GM13977 (cell line): ENCODE measurements around the gene SPEM1.

Experiments
- DNase-seq: peaks from one replicate; pipeline ENCODE4 v3.0.0; 2012; ENCODE audit warnings: low spot score
- in situ Hi-C: fragments of 300-500 bp; cut with MboI; formaldehyde crosslinking; loops from one replicate; pipeline ENCODE4 v1.12.0; 2022; ENCODE audit warnings: low sequenced_read_pairs, low pct_unique_long_range_greater_than_20kb, mixed read lengths, inconsistent platforms; ENCODE audit not compliant: unreplicated experiment
- TF ChIP-seq, protein P1 (sequence below): IDR thresholded peaks from 2 replicates; pipeline ENCODE4 v1.5.1; 2012; ENCODE audit warnings: mild to moderate bottlenecking, control low read depth; ENCODE audit not compliant: insufficient read depth; ENCODE audit errors: extremely low read depth, missing control alignments

The SPEM1 gene

DNA sequence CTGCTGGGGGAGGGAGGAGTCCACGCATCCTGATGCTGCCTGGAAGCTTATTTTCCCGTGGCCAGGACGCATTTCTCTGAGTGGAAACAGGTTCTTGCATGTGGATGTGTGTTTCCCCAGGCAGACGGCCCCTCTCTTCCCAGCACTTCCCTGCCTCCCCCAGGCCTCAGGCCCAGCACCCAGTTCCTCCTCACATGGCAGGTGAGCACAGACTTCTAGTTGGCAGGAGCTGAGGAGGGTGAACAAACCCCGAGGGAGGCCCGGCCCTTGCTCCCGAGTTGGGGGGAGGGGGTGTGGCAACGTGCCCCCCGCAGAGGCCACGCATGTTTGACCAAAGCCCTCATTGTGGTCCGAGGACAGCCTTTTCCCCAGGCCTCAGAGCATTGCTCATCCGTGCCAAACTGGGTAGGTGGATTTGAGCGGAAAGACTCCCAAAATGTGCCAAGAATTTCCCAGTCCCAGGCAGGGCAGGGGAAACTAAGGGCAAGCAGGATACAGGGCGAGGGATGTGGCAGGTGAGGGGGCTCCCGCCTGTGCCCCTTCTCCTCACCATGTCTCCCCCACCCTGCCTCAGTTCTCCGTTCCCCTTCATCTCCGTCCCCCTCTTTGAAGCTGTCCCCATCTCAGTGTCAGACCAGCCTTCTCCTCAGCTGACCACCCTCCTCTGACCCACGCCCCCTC, 1.5 kb upstream of the SPEM1 start:
- no peak for DNase-seq
- in situ Hi-C loops, result no loop called here
- TF ChIP-seq, protein P1, sequence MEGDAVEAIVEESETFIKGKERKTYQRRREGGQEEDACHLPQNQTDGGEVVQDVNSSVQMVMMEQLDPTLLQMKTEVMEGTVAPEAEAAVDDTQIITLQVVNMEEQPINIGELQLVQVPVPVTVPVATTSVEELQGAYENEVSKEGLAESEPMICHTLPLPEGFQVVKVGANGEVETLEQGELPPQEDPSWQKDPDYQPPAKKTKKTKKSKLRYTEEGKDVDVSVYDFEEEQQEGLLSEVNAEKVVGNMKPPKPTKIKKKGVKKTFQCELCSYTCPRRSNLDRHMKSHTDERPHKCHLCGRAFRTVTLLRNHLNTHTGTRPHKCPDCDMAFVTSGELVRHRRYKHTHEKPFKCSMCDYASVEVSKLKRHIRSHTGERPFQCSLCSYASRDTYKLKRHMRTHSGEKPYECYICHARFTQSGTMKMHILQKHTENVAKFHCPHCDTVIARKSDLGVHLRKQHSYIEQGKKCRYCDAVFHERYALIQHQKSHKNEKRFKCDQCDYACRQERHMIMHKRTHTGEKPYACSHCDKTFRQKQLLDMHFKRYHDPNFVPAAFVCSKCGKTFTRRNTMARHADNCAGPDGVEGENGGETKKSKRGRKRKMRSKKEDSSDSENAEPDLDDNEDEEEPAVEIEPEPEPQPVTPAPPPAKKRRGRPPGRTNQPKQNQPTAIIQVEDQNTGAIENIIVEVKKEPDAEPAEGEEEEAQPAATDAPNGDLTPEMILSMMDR, result no peak

DNA sequence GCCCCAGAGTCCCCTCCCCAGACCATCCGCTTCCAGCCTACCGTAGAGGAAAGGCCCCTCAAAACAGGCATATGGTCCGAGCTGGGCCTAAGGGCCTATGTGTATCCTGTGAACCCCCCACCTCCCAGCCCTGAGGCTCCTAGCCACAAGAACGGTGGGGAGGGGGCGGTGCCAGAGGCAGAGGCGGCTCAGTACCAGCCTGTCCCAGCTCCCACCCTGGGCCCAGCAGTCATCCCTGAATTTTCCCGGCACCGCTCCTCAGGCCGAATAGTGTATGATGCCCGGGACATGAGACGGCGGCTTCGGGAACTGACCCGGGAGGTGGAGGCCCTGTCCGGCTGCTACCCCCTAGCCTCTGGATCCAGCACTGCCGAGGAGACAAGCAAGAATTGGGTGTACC, 1.1 kb downstream of the SPEM1 start:
- in situ Hi-C loops, result no loop called here
- no peak for DNase-seq
- TF ChIP-seq, protein P1, result no peak

DNA sequence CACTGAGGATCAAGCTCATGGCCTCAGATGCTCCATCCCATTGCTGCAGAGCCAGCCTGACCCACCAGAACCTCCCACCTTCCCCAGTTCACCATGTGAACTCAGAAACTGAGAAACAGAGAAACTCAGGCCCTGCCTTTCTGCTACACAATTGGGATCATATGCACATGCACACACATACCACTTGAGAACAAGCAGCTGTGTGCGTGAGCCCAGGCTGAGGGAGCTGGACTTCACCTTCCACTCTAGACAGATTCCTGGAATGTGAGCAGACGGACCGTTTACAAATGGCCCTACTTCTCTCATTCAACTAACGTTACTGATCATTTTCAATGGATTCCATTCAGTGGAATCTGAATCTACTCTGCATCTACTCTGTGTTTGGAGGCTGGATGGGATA, 3.6 kb downstream of the SPEM1 start:
- in situ Hi-C loops, result no loop called here
- DNase-seq, result no peak
- TF ChIP-seq, protein P1, result no peak

DNA sequence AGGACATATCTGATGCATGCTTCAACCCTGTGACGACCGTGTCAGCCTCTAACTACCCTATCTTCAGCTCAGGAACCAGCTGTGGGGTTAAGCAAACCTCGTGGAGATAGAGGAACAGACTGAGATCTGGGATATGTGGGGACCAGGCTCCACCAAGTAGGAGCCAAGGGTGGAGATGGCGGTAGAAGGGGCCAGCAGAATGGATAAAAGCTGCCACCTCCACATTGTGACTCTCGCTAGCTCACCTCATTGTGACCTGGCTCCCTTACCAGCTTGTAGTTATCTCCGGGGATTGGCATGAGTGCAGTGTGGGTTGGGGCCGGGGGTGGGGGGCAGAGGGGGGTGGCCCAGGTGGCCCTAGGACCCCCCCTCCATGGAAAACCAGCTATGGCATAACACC, 5.2 kb downstream of the SPEM1 start, which contains the start of gene SPEM2:
Gene SPEM2, plus strand, starts transcription at position 301 of the 400 bp plus-strand sequence. Its CDS starts 73 bp downstream, at position 374.
- in situ Hi-C loops, result no loop called here
- TF ChIP-seq, protein P1, result no peak
- no peak for DNase-seq

DNA sequence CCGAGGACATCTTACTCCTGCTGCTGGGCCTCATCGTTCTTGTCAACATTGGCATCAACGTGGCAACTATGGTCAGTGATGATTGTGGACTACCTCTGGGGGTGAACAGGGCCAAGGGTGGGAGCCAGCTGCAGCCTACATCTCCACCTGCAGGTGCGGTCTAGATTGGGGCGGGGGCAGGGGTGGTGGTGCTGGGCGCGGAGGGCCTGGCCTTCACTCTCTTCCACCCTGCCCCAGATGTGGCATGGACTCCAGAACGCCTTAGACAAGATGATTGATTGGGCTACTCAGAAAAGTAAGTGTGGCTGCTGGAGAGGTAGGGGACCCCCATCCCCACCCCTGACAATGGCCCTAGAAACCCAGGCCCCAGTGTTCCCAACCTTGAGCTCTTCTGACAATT, 5.6 kb downstream of the SPEM1 start:
- in situ Hi-C loops, result no loop called here
- DNase-seq, result no peak
- TF ChIP-seq, protein P1, result no peak

DNA sequence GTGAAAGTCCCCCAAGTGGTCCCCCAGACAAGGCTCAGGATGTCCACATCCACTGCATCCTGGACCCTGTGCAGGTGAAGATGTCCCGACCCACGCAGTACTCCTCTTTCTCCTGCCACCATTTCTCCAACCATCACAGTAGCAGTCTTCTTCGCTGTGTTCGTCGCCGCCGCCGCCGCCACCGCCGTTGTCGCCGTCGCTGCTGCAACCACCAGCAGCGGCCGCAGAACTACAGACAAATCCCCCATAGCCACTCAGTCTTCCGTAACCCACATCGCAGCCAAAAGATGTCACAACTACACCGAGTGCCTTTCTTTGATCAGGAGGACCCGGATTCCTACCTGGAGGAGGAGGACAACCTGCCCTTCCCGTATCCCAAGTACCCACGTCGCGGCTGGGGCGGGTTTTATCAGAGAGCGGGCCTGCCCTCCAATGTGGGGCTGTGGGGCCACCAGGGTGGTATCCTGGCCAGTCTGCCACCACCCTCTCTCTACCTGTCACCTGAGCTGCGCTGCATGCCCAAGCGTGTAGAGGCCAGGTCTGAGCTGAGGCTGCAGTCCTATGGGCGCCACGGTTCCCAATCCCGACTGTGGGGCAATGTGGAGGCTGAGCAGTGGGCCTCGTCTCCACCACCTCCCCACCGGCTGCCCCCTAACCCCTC, 6.2 kb downstream of the SPEM1 start:
- TF ChIP-seq, protein P1, result no peak
- in situ Hi-C loops, result no loop called here
- DNase-seq, result no peak
